ENCODE data around the gene SGSM2.

SGSM2 gene

GRCh38 chr17:2427215-2427614, 89.9 kb downstream of the SGSM2 start:
- TF ChIP-seq CTCF (conservative IDR thresholded peaks at IDR 0.05; ENCODE audit: low read length) = no peak
- no peak for DNase-seq (ENCODE audit: low read depth)
- no peak overlapping the region for H3K4me3 ChIP-seq (ENCODE audit: low read length)

GRCh38 chr17:2427910-2428309, 90.6 kb downstream of the SGSM2 start:
- no peak for DNase-seq (ENCODE audit: low read depth)
- no peak overlapping the region for H3K4me3 ChIP-seq (ENCODE audit: low read length)
- TF ChIP-seq CTCF (conservative IDR thresholded peaks at IDR 0.05; ENCODE audit: low read length) = no peak

All from AG10803 (cell line).